Activated CD4-positive, alpha-beta T cell treated with anti-CD3 and anti-CD28 coated beads, Interleukin-2, Interleukin-4, amounts not matched to agents 100 ng/mL and 50 ng/mL, durations not matched to agents 16 hours and 8 hours (primary cell): ENCODE measurements around the gene SLC16A3.

Source experiments
- DNase-seq: peaks from one replicate; pipeline ENCODE4 v3.0.0-alpha.2; 2020; ENCODE audit warnings: low spot score

The SLC16A3 gene

GRCh38 chr17:82269138-82269881 lies 40.5 kb downstream of the SLC16A3 start:
- no peak for DNase-seq

DNA sequence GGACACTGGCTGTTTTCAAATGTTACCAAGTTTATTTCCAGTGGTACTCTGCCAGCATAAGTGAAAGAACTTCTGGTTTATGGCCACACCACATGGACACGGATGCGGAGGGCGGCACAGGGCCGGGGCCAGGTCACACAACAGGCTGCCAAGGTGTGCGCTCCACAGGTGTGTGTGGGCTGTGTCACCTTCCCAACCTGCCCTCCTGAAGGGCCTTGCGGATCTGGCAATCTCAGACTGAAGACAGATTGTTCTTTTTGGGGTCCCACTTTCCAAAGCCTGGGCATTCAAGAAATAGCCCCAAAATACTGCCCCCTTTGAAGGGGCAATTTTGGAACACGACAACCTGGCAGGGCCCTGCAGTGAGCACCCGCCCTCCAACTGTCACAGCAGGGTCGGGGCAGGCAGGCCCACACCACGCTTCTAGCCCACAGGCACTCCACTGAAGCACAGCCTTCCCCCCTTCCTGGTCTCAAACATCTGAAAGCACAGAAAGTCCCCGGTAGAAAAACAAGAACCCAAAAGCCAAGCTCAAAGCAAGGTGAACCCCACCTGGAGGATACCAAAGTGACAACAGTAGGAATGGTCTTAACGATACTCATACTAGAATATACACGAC lies 41.1 kb downstream of the SLC16A3 start:
- no peak for DNase-seq

DNA sequence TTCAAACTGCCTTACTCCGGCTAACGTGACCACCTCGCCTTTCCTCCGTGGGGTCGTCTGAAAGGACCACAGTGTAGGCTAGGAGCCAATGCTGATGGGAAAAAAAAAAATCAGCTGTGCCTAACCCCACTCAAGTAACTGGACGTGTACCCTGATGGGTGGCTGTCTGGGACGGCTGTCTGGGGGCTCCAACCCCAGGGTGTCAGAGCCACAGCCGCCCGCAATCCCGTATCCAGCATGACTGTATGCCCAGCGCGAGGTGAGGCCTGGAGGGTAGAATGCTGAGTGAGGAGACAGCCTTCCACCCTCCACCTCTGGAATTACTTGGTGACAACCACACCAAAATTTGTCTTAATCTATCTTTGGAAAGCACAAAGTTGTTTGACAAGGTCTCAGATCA lies 41.8 kb downstream of the SLC16A3 start:
- no peak for DNase-seq

- DNase-seq, result no peak
Observed at GRCh38 chr17:82271401-82271800, 42.6 kb downstream of the SLC16A3 start.

- no peak for DNase-seq
Observed at GRCh38 chr17:82272495-82273326, 43.9 kb downstream of the SLC16A3 start.

GRCh38 chr17:82273327-82274133 lies 44.7 kb downstream of the SLC16A3 start, which contains the start of gene CSNK1D:
Gene CSNK1D (minus strand): TSS chr17:82273700. CDS start chr17:82273381, 319 bp downstream.
- DNase-seq, result peak; percentile 91

- no peak for DNase-seq
Observed at GRCh38 chr17:82274134-82275020, 45.5 kb downstream of the SLC16A3 start.

DNA sequence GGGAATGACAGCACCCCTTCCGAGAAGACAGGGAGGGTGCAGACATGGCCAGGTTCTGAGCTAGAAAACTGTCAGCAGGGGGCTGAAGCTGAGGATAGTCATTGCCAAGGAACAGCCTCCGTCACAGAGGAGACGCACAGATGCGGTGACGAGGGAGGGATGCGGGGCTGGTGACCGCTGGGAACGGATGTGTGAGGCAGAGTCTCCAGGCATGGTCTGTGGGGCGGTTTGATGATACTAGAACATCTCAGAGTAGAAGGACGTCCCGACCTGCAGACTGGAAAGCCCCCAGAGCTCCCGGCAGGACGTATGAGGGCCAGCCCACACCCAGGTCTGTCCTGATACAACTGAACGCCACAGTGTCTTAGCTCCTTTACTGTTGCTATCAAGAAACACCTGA lies 46.5 kb downstream of the SLC16A3 start:
- DNase-seq, result no peak

GRCh38 chr17:82276938-82277337 lies 48.1 kb downstream of the SLC16A3 start:
- no peak for DNase-seq

- DNase-seq, result no peak
Observed at GRCh38 chr17:82277851-82278250, 49.0 kb downstream of the SLC16A3 start.

DNA sequence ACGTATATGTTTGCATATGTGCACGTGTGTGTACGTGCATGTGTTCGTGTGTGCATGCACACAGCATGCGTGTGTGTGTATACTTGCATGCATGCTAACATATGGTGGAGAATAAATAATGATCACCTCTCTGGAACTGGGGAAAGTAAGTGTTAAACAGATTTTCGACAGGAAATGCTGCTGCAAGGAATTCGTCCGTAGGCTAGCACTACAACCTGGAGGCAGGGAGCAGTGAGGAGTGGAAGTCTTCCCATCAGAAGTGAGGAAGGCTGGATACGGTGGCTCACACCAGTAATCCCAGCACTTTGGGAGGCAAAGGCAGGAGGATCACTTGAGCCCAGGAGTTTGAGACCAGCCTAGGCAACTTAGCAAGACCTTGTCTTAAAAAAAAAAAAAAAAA lies 49.5 kb downstream of the SLC16A3 start:
- no peak for DNase-seq

GRCh38 chr17:82278786-82279391 lies 50.0 kb downstream of the SLC16A3 start:
- DNase-seq, result no peak

GRCh38 chr17:82280537-82280936 lies 51.7 kb downstream of the SLC16A3 start:
- no peak for DNase-seq

- no peak for DNase-seq
Observed at GRCh38 chr17:82281076-82281475, 52.2 kb downstream of the SLC16A3 start.

DNA sequence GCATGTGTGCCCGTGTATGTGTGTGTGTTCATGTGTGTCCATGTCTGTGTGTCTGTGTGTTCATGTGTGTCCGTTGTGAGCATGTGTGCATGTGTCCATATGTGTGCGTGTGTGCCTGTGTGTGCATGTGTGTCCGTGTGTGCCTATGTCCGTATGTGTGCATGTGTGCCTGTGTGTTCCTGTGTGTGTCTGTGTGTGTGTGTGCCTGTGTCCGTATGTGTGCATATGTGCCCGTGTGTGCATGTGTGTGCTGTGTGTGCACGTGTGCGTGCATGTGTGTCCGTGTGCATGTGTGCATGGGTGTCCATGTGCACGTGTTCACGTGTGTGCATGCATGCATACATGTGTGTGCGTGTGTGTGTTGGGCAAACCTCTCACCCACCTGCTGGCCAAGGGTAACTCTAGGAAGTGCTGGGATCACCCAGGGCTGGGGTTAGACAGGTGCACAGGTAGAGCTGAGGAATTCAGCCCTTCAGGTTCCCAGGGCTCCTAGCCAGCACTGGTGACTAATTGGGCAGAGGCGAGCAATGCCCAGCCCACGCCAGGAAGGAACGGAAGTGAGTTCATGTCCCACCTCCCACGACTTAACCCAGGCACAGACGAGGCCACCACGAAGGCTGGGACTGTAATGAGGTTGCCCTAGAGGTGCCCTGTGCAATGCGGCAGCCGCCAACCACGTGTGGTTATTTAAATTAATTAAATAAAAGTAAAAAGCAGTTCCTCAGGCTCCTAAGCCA lies 52.8 kb downstream of the SLC16A3 start:
- DNase-seq, result no peak

GRCh38 chr17:82282239-82283207 lies 53.7 kb downstream of the SLC16A3 start:
- DNase-seq, result no peak

DNA sequence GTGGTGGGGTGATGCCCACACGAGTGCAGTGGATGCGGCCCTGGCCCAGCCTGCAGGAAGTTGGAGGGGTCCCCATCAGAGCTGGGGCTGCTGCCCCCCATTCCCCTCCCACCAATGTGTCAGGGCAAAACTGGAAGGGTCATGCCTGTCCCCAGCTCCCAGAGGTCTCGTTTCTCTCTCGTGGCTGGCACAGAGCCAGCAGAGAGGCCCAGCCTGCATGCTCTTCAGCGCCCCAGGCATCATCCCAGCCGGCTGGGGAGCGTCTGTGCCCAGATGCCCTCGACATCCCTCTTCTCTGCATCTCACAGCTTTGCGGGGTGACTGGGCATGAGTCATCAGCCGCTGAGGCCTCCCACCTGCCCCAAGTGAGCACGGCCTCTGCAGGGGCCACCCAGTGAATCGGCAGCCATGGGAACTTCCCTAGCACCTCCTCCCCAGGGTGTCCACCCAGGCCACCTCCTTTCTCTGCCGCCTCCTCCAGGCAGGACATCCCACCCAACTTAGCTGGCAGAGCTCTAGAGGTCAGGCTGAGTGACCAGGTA lies 54.4 kb downstream of the SLC16A3 start:
- no peak for DNase-seq

- DNase-seq, result no peak
Observed at GRCh38 chr17:82285141-82285540, 56.3 kb downstream of the SLC16A3 start.
